A673 (cell line): Measurements from ENCODE around the gene DDR1. TPM values are rescaled to one million over a fixed set of nuclear protein-coding genes. Genes with fewer than 3 reads are reported as not detected.

Experiments
- BruUV-seq: library from RNA; stranded (reverse); fragments of 400-500 nt; replicated peaks from 2 replicates; lab custom pipeline; 2021; lab: Mats Ljungman, UMichigan
- CTCF ChIA-PET: fragments of 300-600 bp; sonication (Branson Sonifier 250); formaldehyde crosslinking; loops from one replicate; lab custom pipeline; 2022; ENCODE audit warnings: antibody characterized with exemption; lab: Charles Lee
- POLR2A ChIA-PET: fragments of 300-600 bp; sonication (Branson Sonifier 250); formaldehyde crosslinking; loops from one replicate; lab custom pipeline; 2022; ENCODE audit warnings: antibody characterized with exemption; ENCODE audit not compliant: low non-redundant PET; lab: Charles Lee
- DNase-seq: peaks from one replicate; pipeline ENCODE4 v3.0.0-alpha.2; 2015; ENCODE audit warnings: low spot score
- H3K27ac ChIP-seq: fragments of 200-600 bp; sonication (generic); 2 replicates; pipeline ENCODE4 v1.5.1; 2016; ENCODE audit warnings: mixed run types, low read depth, mild to moderate bottlenecking, mixed read lengths, antibody characterized with exemption, low read length; ENCODE audit not compliant: poor library complexity, severe bottlenecking
- H3K27me3 ChIP-seq: fragments of 200-600 bp; sonication (generic); replicated peaks from 2 replicates; pipeline ENCODE4 v1.6.1; 2017; ENCODE audit warnings: mixed run types, low read depth, mild to moderate bottlenecking, mixed read lengths, antibody characterized with exemption, low read length; ENCODE audit not compliant: insufficient read depth, poor library complexity
- H3K36me3 ChIP-seq: fragments of 200-600 bp; sonication (generic); 2 replicates; pipeline ENCODE4 v1.6.1; 2016; ENCODE audit warnings: mixed run types, mild to moderate bottlenecking, mixed read lengths, antibody characterized with exemption, low read length; ENCODE audit not compliant: insufficient read depth, poor library complexity, severe bottlenecking
- H3K4me1 ChIP-seq: fragments of 200-600 bp; sonication (generic); 2 replicates; pipeline ENCODE4 v1.6.1; 2017; ENCODE audit warnings: mixed run types, mild to moderate bottlenecking, mixed read lengths, antibody characterized with exemption, low read length; ENCODE audit not compliant: insufficient read depth, poor library complexity, severe bottlenecking
- H3K4me3 ChIP-seq: fragments of 200-600 bp; sonication (generic); 2 replicates; pipeline ENCODE4 v1.5.1; 2016; ENCODE audit warnings: low read depth, mixed run types, mild to moderate bottlenecking, mixed read lengths, low read length; ENCODE audit not compliant: poor library complexity, severe bottlenecking
- H3K9me3 ChIP-seq: fragments of 200-600 bp; sonication (generic); 2 replicates; pipeline ENCODE4 v1.6.1; 2016; ENCODE audit warnings: mixed run types, low read depth, mild to moderate bottlenecking, mixed read lengths, antibody characterized with exemption, low read length; ENCODE audit not compliant: poor library complexity, severe bottlenecking
- EZH2 ChIP-seq: fragments of 200-600 bp; sonication (generic); IDR thresholded peaks from 2 replicates; pipeline ENCODE4 v1.6.1; 2017; ENCODE audit warnings: borderline replicate concordance, low read depth, mild to moderate bottlenecking, mixed read lengths, antibody characterized with exemption, low read length; ENCODE audit not compliant: poor library complexity, severe bottlenecking
- intact Hi-C: fragments of 100-400 bp; cut with micrococcal nuclease; formaldehyde crosslinking; loops from one replicate; pipeline ENCODE4 v1.10.0; 2022; ENCODE audit not compliant: unreplicated experiment
- total RNA-seq: library from RNA; stranded (reverse); gene quantifications from 2 replicates; pipeline ENCODE4 v1.2.3, GENCODE V29; 2021
- TF ChIP-seq, protein P1 (sequence below): fragments of 300-800, 200-600 bp; sonication (generic); conservative IDR thresholded peaks from 2 replicates; pipeline ENCODE4 v1.5.1; 2017; ENCODE audit warnings: low read depth, mild to moderate bottlenecking, antibody characterized with exemption, low read length, moderate library complexity, mixed read lengths

Gene DDR1
- total RNA-seq, 1 experiment from 2014 or later, result 57.9 TPM

DNA sequence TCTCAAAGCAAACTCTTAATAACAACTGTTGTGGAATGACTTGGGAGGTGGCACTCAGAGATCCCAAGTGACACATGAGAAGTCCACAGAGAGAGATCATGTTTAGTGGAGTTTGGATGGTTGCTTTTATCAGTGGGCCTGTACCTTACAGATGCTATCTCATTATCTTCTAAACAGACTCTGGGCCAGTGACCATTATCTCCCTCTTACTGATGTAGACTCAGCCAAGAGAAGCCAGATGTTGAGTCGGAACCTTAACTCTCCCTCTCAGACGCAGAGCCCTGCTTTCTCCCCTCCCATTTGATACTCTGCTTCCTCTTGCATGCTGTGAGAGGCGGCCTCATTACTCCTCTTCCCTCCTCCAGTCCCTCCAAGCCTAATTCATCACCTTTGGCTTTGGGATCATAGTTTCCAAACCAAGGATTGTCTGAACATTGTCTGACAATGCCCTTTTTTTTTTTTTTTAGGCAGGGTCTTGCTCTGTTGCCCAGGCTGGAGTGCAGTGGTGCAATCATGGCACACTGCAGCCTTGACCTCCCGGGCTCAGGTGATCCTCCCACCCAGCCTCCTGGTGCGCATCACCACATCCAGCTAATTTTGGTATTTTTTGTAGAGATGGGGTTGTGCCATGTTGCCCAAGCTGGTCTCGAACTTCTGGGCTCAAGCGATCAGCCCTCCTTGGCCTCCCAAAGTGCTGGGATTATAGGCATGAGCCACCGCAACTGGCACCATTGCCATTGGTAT is 4.5 kb upstream of the DDR1 start:
- no peak for TF ChIP-seq EZH2
- TF ChIP-seq, protein P1, sequence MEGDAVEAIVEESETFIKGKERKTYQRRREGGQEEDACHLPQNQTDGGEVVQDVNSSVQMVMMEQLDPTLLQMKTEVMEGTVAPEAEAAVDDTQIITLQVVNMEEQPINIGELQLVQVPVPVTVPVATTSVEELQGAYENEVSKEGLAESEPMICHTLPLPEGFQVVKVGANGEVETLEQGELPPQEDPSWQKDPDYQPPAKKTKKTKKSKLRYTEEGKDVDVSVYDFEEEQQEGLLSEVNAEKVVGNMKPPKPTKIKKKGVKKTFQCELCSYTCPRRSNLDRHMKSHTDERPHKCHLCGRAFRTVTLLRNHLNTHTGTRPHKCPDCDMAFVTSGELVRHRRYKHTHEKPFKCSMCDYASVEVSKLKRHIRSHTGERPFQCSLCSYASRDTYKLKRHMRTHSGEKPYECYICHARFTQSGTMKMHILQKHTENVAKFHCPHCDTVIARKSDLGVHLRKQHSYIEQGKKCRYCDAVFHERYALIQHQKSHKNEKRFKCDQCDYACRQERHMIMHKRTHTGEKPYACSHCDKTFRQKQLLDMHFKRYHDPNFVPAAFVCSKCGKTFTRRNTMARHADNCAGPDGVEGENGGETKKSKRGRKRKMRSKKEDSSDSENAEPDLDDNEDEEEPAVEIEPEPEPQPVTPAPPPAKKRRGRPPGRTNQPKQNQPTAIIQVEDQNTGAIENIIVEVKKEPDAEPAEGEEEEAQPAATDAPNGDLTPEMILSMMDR, result no peak
- Histone ChIP-seq H3K4me3 (no peak overlapping the region), H3K9me3 (no peaks in the 10 kb centered on the region), H3K36me3 (no peaks in the 10 kb centered on the region), H3K27me3 (no peaks in the 10 kb centered on the region), H3K4me1 (peaks cover 16% of the 10 kb centered on the region), H3K27ac (no peak overlapping the region)
- POLR2A ChIA-PET, result no interaction called here
- CTCF ChIA-PET, result interaction anchor here (1.2 kb wide), 1 partner anchor 200 kb away, joined by 3 read pairs; no protein-coding TSS in a partner anchor
- DNase-seq, result no peak
- intact Hi-C loops, result loop anchor here (5.0 to 10.0 kb wide), 3 partner anchors 138 to 325 kb away; partner anchors contain the start of genes FLOT1, GNL1, IER3 and PRR3
- BruUV-seq, result no TSS peak

DNA sequence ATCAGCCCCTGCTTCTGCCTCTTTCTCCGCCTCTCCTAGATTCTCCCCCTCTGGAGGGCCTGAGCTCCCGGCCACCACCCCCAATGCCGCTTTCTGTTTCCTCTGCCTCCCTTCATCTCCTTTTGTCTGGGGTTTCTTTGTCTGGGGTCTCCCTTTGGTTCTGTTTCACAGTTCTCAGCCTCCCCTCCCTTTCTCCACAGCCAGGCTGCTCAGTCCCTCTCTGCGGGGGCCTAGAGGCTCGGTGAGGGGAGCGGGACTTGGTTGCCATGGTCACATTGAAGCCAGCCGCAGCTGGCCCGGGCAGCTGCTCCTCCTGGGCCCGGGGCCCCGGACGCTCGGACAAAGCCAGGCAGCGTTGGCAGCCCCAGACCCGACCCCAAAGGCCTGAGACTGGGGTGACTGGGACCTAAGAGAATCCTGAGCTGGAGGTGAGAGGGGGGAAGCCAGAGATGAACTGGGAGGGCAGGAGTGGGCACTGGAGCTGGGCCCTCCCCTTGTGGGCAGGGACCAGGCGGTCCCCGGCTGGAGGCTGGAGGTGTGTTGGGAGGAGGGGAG is 3.5 kb upstream of the DDR1 start:
- H3K4me1 ChIP-seq, result peaks cover 23% of the 10 kb centered on the region
- TF ChIP-seq, protein P1, result no peak
- TF ChIP-seq EZH2, result no peak
- DNase-seq, result no peak
- intact Hi-C loops, result loop anchor here (10.0 kb wide), 1 partner anchor 326 kb away; the partner anchor contains the start of genes GNL1 and PRR3
- CTCF ChIA-PET, result interaction anchor here (1.2 kb wide), 1 partner anchor 199 kb away, joined by 3 read pairs; no protein-coding TSS in a partner anchor
- no TSS peak for BruUV-seq
- H3K9me3 ChIP-seq, result no peaks in the 10 kb centered on the region
- POLR2A ChIA-PET, result interaction anchor here (0.5 kb wide), 1 partner anchor 69 kb away, joined by 4 read pairs; no protein-coding TSS in a partner anchor
- no peak overlapping the region for H3K27ac ChIP-seq
- H3K4me3 ChIP-seq, result no peak overlapping the region
- no peaks in the 10 kb centered on the region for H3K36me3 ChIP-seq
- H3K27me3 ChIP-seq, result no peaks in the 10 kb centered on the region

DNA sequence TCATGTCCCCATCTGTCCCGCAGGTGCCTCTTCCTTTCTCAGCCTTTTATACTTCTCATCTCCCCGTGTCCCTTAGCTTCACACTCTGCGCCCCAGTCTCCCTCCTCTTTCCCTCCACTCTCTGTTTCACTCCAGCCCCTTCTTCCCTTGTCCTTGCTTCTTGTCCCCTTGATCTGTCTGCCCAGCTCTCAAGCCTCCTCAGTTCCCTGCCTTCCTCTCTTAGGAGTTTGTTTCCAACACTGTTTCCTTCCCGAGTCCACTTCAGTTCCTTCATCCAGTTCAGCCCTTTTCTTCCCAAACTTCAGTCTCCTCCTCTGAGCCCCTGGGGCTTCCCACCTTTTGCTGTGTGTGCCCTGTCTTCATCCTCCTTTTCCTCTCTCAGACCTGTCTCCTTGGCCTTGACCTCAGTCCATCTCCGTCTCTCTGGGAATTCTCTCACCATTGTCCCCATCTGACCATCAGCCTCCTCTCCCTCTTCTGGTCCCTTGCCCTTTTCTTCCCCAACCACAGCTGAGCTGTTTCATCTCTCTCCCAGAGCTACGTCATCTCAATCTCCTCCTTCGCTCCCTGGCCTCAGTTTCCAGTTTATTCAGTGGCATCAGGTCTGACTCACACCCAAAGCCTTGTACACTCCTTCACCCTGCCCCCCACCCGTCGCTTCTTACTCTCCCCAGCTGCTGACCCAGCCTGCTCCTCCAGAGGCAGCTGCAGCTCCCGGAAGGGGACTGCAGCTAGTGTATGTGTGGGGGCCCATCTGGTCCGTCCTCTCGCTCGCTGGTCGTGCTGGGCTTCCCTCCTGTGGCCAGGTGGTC is 2.7 kb upstream of the DDR1 start:
- Histone ChIP-seq H3K36me3 (no peaks in the 10 kb centered on the region), H3K27me3 (no peaks in the 10 kb centered on the region), H3K4me3 (no peak overlapping the region), H3K4me1 (peaks cover 27% of the 10 kb centered on the region), H3K9me3 (no peaks in the 10 kb centered on the region), H3K27ac (no peak overlapping the region)
- no peak for DNase-seq
- intact Hi-C loops, result loop anchor here (10.0 kb wide), 1 partner anchor 327 kb away; the partner anchor contains the start of genes GNL1 and PRR3
- TF ChIP-seq EZH2, result no peak
- TF ChIP-seq, protein P1, result no peak
- ChIA-PET POLR2A (interaction anchor here (0.5 to 0.6 kb wide), 2 partner anchors 69 to 165 kb away, joined by 3 to 4 read pairs; partner anchors contain the start of gene MDC1), CTCF (interaction anchor here (0.6 to 1.2 kb wide), 3 partner anchors 13 to 250 kb away, joined by 3 to 4 read pairs (median 3); no protein-coding TSS in a partner anchor)
- no TSS peak for BruUV-seq
